Right lobe of liver (tissue), 4 donors: ENCODE measurements around the gene ADGRD1.
"Not testable (repeated sequence)": the region's sequence is repeated elsewhere in the genome, so short reads cannot be mapped to it uniquely, and the experiment has no call there.

Experiments
- POLR2A ChIP-seq: fragments of 450-650 bp; IDR thresholded peaks from one replicate; pipeline ENCODE4 v1.6.1; 2017; ENCODE audit warnings: antibody characterized with exemption, mild to moderate bottlenecking
- TF ChIP-seq, protein P1 (sequence below), 4 donors: fragments of 200-600 bp in 3 of 4; fragments of 450-650 bp in 1 of 4; IDR thresholded peaks; one replicate each; pipeline versions ENCODE4 v1.5.1 to v1.8.0; 2016 to 2022; ENCODE audit warnings: antibody characterized with exemption in 4 of 4, mild to moderate bottlenecking in 2 of 4
- donor health status: DM: no; HTN: no; CAD: no.
- donor health status: DM: no; HTN: no; CAD: no.
- donor health status: DM: no; HTN: yes; CAD: no.

DNA sequence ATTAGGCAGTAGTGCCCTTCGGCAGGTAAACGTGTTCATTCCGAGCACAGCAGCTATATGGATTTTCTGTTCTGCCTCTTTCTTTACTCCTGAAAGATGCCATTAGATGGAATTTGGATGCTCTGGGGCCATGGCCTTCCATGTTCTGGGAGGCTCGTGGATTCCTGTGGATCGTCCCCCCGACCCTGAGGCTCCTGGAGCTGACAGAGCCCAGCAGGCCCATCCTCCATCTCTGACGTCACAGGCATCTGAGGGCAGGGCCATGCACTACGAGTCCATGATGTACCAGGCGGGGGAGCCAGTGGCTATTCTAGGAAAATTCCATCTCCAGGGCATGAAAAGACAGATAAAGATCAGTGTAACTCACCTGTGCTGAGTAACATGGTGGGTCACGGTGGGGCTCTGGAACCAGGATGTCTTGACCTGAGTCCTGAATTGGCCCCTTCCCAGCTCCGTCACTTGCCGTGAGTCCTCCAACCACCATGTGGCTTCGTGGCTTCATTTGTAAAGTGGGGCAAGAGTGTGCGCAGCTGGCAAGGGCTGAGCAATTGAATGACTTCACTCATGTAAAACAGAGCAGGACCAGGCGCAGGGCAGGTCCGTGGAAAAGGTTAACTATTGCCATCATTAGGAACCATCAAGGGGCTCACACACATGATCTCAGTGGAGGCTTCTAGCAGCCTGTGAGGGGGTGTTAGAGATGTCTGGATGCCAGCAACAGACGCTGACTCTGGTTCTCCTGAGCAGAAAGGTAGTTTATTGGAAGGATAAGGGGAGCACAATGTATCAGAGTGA is 115.4 kb downstream of the ADGRD1 start:
- TF ChIP-seq, protein P1, sequence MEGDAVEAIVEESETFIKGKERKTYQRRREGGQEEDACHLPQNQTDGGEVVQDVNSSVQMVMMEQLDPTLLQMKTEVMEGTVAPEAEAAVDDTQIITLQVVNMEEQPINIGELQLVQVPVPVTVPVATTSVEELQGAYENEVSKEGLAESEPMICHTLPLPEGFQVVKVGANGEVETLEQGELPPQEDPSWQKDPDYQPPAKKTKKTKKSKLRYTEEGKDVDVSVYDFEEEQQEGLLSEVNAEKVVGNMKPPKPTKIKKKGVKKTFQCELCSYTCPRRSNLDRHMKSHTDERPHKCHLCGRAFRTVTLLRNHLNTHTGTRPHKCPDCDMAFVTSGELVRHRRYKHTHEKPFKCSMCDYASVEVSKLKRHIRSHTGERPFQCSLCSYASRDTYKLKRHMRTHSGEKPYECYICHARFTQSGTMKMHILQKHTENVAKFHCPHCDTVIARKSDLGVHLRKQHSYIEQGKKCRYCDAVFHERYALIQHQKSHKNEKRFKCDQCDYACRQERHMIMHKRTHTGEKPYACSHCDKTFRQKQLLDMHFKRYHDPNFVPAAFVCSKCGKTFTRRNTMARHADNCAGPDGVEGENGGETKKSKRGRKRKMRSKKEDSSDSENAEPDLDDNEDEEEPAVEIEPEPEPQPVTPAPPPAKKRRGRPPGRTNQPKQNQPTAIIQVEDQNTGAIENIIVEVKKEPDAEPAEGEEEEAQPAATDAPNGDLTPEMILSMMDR (IDR thresholded peaks at IDR 0.05), result not testable (repeated sequence)
- TF ChIP-seq POLR2A, result not testable (repeated sequence)
